GM12865 (cell line): ENCODE measurements around the gene SLC24A3.

Source experiments
- DNase-seq: peaks from one replicate; pipeline ENCODE4 v3.0.0; 2010; ENCODE audit warnings: low read depth
- H3K4me3 ChIP-seq: 2 replicates; pipeline ENCODE4 v1.5.1; 2011; ENCODE audit warnings: mild to moderate bottlenecking, low read depth, low read length, control low read depth
- TF ChIP-seq, protein P1 (sequence below): IDR thresholded peaks from 2 replicates; pipeline ENCODE4 v1.5.1; 2011; ENCODE audit warnings: low read length, control low read depth, low read depth, inconsistent platforms; ENCODE audit not compliant: insufficient read depth; ENCODE audit errors: missing control alignments

SLC24A3 gene

DNA sequence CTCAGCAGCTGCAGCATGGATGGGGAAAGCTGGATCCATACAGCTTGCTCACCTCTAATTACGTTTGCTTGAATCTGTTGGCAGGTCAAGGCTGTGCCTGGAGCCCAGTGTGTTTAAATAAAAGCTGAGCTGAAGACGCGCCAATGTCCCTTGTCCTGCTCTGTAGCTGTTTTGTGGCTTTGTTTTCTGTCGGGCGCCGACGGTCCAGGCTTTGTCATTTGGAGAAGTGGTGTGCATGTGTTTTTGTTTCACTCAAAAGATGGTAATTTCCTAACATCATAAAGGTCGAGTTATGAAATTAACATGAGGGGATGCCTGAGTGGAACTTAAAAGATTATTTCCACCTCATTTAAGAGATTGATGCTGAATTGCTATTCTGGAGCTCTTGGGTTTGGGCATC, 107.6 kb downstream of the SLC24A3 start:
- H3K4me3 ChIP-seq: no peak overlapping the region
- TF ChIP-seq, protein P1, sequence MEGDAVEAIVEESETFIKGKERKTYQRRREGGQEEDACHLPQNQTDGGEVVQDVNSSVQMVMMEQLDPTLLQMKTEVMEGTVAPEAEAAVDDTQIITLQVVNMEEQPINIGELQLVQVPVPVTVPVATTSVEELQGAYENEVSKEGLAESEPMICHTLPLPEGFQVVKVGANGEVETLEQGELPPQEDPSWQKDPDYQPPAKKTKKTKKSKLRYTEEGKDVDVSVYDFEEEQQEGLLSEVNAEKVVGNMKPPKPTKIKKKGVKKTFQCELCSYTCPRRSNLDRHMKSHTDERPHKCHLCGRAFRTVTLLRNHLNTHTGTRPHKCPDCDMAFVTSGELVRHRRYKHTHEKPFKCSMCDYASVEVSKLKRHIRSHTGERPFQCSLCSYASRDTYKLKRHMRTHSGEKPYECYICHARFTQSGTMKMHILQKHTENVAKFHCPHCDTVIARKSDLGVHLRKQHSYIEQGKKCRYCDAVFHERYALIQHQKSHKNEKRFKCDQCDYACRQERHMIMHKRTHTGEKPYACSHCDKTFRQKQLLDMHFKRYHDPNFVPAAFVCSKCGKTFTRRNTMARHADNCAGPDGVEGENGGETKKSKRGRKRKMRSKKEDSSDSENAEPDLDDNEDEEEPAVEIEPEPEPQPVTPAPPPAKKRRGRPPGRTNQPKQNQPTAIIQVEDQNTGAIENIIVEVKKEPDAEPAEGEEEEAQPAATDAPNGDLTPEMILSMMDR: no peak
- no peak for DNase-seq

DNA sequence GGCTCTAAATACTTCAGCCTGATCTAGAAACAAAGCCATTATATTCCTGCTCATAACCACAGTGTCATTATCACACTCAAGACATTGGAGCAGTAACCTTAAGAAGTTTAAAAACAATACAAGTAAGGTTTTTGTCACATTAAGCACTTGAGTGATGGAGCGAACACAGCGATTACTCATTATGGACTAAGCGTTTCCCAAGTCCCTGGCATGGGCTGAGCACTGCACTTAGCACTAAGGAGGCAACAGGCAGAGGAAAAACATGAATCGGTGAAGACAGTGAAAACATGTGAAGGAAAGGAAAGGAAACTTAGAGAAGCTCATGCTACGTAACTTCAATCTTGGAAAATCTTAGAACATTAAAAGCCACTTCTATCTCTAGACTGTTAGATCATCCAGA, 108.7 kb downstream of the SLC24A3 start:
- no peak overlapping the region for H3K4me3 ChIP-seq
- TF ChIP-seq, protein P1: no peak
- no peak for DNase-seq

DNA sequence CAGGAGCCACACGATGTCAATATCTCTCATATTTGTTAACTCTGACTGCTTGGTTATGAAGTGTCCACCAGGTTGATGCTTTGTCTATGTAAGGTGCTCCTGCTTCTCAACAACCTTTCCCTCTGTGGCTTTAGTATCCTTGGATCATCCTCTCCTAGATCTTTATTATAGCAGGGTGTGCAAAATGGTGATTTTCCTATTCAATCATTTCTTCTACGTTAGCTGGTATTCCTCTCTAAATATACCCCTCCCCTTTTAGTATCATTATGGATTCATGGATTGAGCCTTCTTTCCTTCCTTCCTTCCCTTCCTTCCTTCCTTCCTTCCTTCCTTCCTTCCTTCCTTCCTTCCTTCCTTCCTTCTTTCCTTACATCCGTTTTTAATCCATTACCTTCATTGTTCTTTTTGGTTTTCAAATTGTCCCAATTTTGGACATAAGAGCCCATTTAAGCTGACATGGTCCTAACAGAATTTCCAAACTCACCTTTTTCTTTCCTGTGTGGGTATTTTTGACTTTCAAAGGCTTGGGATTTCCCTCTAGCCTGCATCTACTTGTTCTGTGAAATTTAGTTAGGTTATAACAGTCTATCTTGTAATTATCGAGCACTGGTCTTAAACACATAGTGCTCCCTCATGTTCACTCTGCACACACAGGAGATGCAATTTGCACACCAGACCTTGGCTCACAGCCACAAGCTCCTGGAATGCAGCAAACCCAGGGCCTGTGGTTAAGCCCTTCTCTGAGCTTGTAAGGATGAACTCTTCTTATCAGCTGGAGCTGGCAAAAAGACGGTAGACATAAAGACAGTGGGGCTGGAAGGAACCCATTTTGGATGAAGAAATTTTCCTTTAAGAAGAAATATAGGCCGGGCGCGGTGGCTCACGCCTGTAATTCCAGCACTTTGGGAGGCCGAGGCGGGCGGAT, 109.9 kb downstream of the SLC24A3 start:
- no peak for DNase-seq
- TF ChIP-seq, protein P1: no peak
- H3K4me3 ChIP-seq: no peak overlapping the region

DNA sequence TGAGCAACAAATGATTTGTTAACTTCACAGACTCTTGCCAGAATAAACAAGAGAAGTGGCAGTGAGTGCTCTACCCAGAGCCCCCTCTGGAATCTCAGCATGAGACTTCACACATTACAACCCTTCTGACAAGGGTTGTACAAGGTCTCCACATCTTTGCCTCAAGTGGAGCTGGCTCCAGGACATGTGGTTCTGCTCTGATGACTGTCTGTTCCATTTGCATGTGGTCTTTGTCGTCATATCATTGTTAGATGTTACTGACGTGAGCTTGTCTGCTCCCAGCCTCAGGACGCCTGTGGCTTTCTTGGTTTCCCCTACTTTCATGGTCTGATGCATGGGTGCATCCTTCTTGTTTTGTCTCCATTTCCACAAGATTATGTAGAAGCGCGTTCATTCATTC, 115.0 kb downstream of the SLC24A3 start:
- DNase-seq: peak; percentile 30
- TF ChIP-seq, protein P1: no peak
- H3K4me3 ChIP-seq: no peak overlapping the region

DNA sequence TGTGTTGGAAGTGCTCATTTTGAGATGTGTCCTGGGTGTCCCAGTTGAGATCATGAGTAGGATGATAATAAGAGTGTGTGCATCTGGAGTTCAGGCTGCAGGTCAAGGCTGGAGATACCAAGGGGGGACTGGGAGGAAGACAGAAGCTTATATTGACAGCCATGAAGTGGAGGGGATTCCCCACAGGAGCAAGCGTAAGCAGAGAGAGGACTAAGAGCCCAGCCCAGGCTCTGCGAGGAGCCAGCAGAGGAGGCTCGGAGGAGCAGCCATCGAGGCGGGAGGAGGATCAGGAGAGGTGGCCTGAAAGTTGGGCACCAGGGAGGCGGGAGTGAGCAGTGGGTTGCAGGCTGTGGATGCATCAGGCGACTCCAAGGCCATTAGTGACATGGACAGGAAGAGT, 116.2 kb downstream of the SLC24A3 start:
- no peak overlapping the region for H3K4me3 ChIP-seq
- no peak for DNase-seq
- TF ChIP-seq, protein P1: no peak

DNA sequence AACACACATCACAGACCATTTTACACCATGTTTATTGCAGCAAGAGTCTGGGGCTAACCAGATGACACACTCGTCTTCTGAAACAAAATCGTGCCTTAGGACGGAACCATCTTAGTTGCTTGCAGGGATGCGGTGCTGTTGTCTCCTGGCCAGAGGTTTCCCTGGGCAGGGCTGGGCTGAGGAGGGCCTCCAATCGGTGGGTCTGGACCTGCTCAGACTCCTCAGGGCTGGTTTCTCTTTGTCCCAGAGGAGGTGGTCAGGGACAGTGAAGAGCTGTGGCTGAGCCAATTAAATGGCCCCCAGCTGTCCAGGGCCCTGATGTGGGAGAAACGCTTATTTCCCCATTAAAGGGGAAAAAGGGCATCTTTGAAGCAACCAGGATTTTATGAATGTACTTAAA, 117.6 kb downstream of the SLC24A3 start:
- no peak for DNase-seq
- TF ChIP-seq, protein P1: no peak

More for the DNA sequence above, 117.6 kb downstream of the SLC24A3 start:
- no peak overlapping the region for H3K4me3 ChIP-seq
